HepG2 (cell line): ENCODE measurements around the gene SLC26A4. TPM values are rescaled to one million over a fixed set of nuclear protein-coding genes. Genes with fewer than 3 reads are reported as not detected.

ENCODE experiments used
- ATAC-seq: fragments of 200-7000 bp; cut with Tn5 transposase; 3 replicates; pipeline ENCODE4 v1.9.1; 2020; ENCODE audit warnings: mild to moderate bottlenecking, moderate library complexity
- BruUV-seq: library from RNA; stranded (reverse); fragments of 400-500 nt; replicated peaks from 2 replicates; lab custom pipeline; 2021; lab: Mats Ljungman, UMichigan
- CTCF ChIA-PET: fragments of 300-600 bp; formaldehyde crosslinking; extraction: SDS; loops from one replicate; lab custom pipeline; 2021; ENCODE audit warnings: low total read pairs, inconsistent platforms, low intra/inter-chr PET ratio; lab: Yijun Ruan, JAX
- POLR2A ChIA-PET: fragments of 350-600 bp; sonication (Branson Sonifier 250); formaldehyde crosslinking; loops from one replicate; lab custom pipeline; 2020; ENCODE audit warnings: antibody characterized with exemption, inconsistent platforms; lab: Yijun Ruan, JAX
- DNase-seq: peaks from one replicate; pipeline ENCODE4 v3.0.0-alpha.2; 2015; ENCODE audit warnings: low spot score
- FAIRE-seq: peaks from 3 replicates; lab custom pipeline; 2011; peaks lifted over from hg19 to GRCh38; lab: Jason Lieb, UNC
- H2AFZ ChIP-seq: one replicate; pipeline ENCODE4 v1.6.1; 2011; ENCODE audit warnings: low read length, inconsistent platforms
- H3K27ac ChIP-seq: fragments of 300-600 bp; 3 replicates; pipeline ENCODE4 v1.8.0; 2011; ENCODE audit warnings: mixed run types, mild to moderate bottlenecking, mixed read lengths, low read length, inconsistent platforms; ENCODE audit not compliant: insufficient read depth; ENCODE audit errors: extremely low read length
- H3K27me3 ChIP-seq, 2 experiments: fragments of 200-600 bp in 1 of 2; 2 replicates in 1 of 2; 3 replicates in 1 of 2; pipeline versions ENCODE4 v1.6.0 to v1.8.0; 2011; ENCODE audit warnings: low read length in 2 of 2, mild to moderate bottlenecking in 2 of 2, moderate library complexity in 2 of 2, inconsistent platforms in 1 of 2; ENCODE audit not compliant: insufficient read depth in 2 of 2, control insufficient read depth in 1 of 2
- H3K36me3 ChIP-seq, 2 experiments: fragments of 200-600 bp in 1 of 2; replicated peaks in 1 of 2; 2 replicates in 1 of 2; 3 replicates in 1 of 2; pipeline versions ENCODE4 v1.5.1 to v1.8.0; 2011; ENCODE audit warnings: low read length in 2 of 2, inconsistent platforms in 1 of 2; ENCODE audit not compliant: insufficient read depth in 2 of 2, control insufficient read depth in 1 of 2
- H3K4me1 ChIP-seq: 2 replicates; pipeline ENCODE4 v1.5.1; 2012; ENCODE audit warnings: low read length, inconsistent platforms; ENCODE audit not compliant: insufficient read depth
- H3K4me2 ChIP-seq: 2 replicates; pipeline ENCODE4 v1.6.0; 2011; ENCODE audit warnings: low read depth, low read length, inconsistent platforms
- H3K4me3 ChIP-seq, 3 experiments: fragments of 200-600 bp in 1 of 3; sonication (generic), shearing (Covaris generic) in 1 of 3; replicated peaks in 1 of 3; 2 replicates each; pipeline ENCODE4 v1.5.1; 2011 to 2016; ENCODE audit warnings: low read length in 3 of 3, inconsistent platforms in 2 of 3, low read depth in 2 of 3, mild to moderate bottlenecking in 2 of 3, control low read depth in 1 of 3, mixed read lengths in 1 of 3; ENCODE audit not compliant: insufficient read depth in 1 of 3
- H3K79me2 ChIP-seq: one replicate; pipeline ENCODE4 v1.6.1; 2011; ENCODE audit warnings: low read length, inconsistent platforms; ENCODE audit not compliant: insufficient read depth
- H3K9ac ChIP-seq: 2 replicates; pipeline ENCODE4 v1.6.0; 2011; ENCODE audit warnings: mild to moderate bottlenecking, low read depth, low read length, inconsistent platforms; ENCODE audit not compliant: insufficient read depth
- H3K9me3 ChIP-seq: 2 replicates; pipeline ENCODE4 v1.5.1; 2012; ENCODE audit warnings: mild to moderate bottlenecking, low read length
- H4K20me1 ChIP-seq: 2 replicates; pipeline ENCODE4 v1.6.0; 2011; ENCODE audit warnings: inconsistent platforms, mild to moderate bottlenecking, low read length, moderate library complexity; ENCODE audit not compliant: insufficient read depth
- CEBPG ChIP-seq: IDR thresholded peaks from 2 replicates; pipeline ENCODE4 v1.6.1; 2016
- KLF12 ChIP-seq: sonication (generic); formaldehyde crosslinking; IDR thresholded peaks from 2 replicates; pipeline ENCODE4 v1.4.0; 2020; ENCODE audit warnings: missing genetic modification reagents, borderline replicate concordance
- RFX1 ChIP-seq: fragments of 450-650 bp; IDR thresholded peaks from 2 replicates; pipeline ENCODE4 v1.6.1; 2017
- SMARCE1 ChIP-seq: fragments of 450-650 bp; IDR thresholded peaks from 2 replicates; pipeline ENCODE4 v1.6.1; 2017; ENCODE audit warnings: borderline replicate concordance
- XRCC5 ChIP-seq: fragments of 200-400 bp; formaldehyde crosslinking; optimal IDR thresholded peaks from 2 replicates; pipeline ENCODE3; 2017; ENCODE audit warnings: mild to moderate bottlenecking, low read length
- ZBTB49 ChIP-seq: sonication (generic); formaldehyde crosslinking; IDR thresholded peaks from 2 replicates; pipeline ENCODE4 v1.4.0; 2020; ENCODE audit warnings: missing genetic modification reagents, borderline replicate concordance
- ZBTB7B ChIP-seq: sonication (generic); formaldehyde crosslinking; IDR thresholded peaks from 2 replicates; pipeline ENCODE4 v1.4.0; 2020; ENCODE audit warnings: missing genetic modification reagents
- ZNF30 ChIP-seq: sonication (generic); formaldehyde crosslinking; IDR thresholded peaks from 2 replicates; pipeline ENCODE4 v1.5.0; 2020; ENCODE audit warnings: mild to moderate bottlenecking, missing genetic modification reagents
- ZNF644 ChIP-seq: IDR thresholded peaks from 2 replicates; pipeline ENCODE4 v1.6.1; 2016; ENCODE audit warnings: low read depth
- ZNF713 ChIP-seq: sonication (generic); formaldehyde crosslinking; IDR thresholded peaks from 2 replicates; pipeline ENCODE4 v1.4.0; 2020; ENCODE audit warnings: mild to moderate bottlenecking, missing genetic modification reagents
- ZNF883 ChIP-seq: sonication (generic); formaldehyde crosslinking; IDR thresholded peaks from 2 replicates; pipeline ENCODE4 v1.5.1; 2020; ENCODE audit warnings: mild to moderate bottlenecking, missing genetic modification reagents; ENCODE audit errors: not compliant biosample characterization
- WGBS: methylation state at CpG from one replicate; pipeline ENCODE4 v1.1.6; 2017; ENCODE audit warnings: low lambda C conversion rate; 5-methylcytosine and 5-hydroxymethylcytosine counted together
- in situ Hi-C: cut with HindIII; loops from 2 replicates; pipeline ENCODE4 v1.10.0; 2017; ENCODE audit warnings: low pct_unique_long_range_greater_than_20kb; ENCODE audit not compliant: extremely low pct_ligation_motif_present
- intact Hi-C: fragments of 100-400 bp; cut with micrococcal nuclease; formaldehyde crosslinking; loops from one replicate; pipeline ENCODE4 v1.10.0; 2022; ENCODE audit not compliant: unreplicated experiment
- polyA plus RNA-seq, 8 experiments: library from polyadenylated mRNA; depleted of rRNA in 3 of 8; stranded (reverse) in 7 of 8; unstranded in 1 of 8; fragments of >200 nt; fragmentation: Illumina TruSeq in 4 of 8; extraction: Trizol in 4 of 8; gene quantifications; 2 replicates each; pipeline versions ENCODE4 v1.2.1 to v1.2.3, GENCODE V29; 2011 to 2016; ENCODE audit warnings: low read depth in 4 of 8, missing spikeins in 1 of 8, mixed read lengths in 1 of 8; ENCODE audit not compliant: insufficient read depth in 1 of 8
- total RNA-seq, 5 experiments: library from RNA; depleted of rRNA; stranded (reverse); fragments of >200 nt; fragmentation: Illumina TruSeq; extraction: Trizol; gene quantifications; 2 replicates each; pipeline ENCODE4 v1.2.3, GENCODE V29; 2016; ENCODE audit warnings: low read depth in 1 of 5

SLC26A4 gene
- total and polyA plus RNA-seq, 2 of the 13 experiments (the other 11 are each of a cell fraction or from before 2014, with no cell fraction given), result 0.08 to 0.11 TPM

GRCh38 chr7:107726356-107727130 is 65.9 kb downstream of the SLC26A4 start:
- ChIA-PET POLR2A (no interaction called here), CTCF (no interaction called here)
- in situ Hi-C loops (loop anchor here (25.0 kb wide), 1 partner anchor 386 kb away; no protein-coding TSS in a partner anchor), intact Hi-C loops (loop anchor here (5.0 to 10.0 kb wide), 3 partner anchors 144 to 932 kb away; partner anchors contain the start of gene BCAP29)
- ATAC-seq, result no peak
- H3K4me1 ChIP-seq, result no peaks in the 10 kb centered on the region
- WGBS, result 18% methylated on average over 3 of the region's 3 CpGs
- no peaks in the 10 kb centered on the region for H4K20me1 ChIP-seq
- no peak for FAIRE-seq
- H3K4me2 ChIP-seq, result no peak overlapping the region
- no peaks in the 10 kb centered on the region for H3K79me2 ChIP-seq
- TF ChIP-seq CEBPG (CRISPR knock-in tag) (no peak), RFX1 (no peak), ZNF883 (CRISPR knock-in tag) (no peak), ZNF713 (no peak), ZNF30 (no peak), ZBTB49 (CRISPR knock-in tag) (no peak), KLF12 (CRISPR knock-in tag) (no peak), ZBTB7B (CRISPR knock-in tag) (no peak), ZNF644 (CRISPR knock-in tag) (no peak), XRCC5 (no peak), SMARCE1 (no peak)
- no peak overlapping the region for H3K4me3 ChIP-seq
- DNase-seq, result no peak
- H3K27ac ChIP-seq, result no peak overlapping the region
- H2AFZ ChIP-seq, result no peak overlapping the region
- H3K9me3 ChIP-seq, result no peaks in the 10 kb centered on the region
- BruUV-seq, result no TSS peak
- H3K36me3 ChIP-seq, result no peaks in the 10 kb centered on the region
- no peak overlapping the region for H3K9ac ChIP-seq
- H3K27me3 ChIP-seq, result no peaks in the 10 kb centered on the region; a peak in 1 of 5 replicates
